GM21367 (cell line): ENCODE results near the gene GAS7.

ENCODE experiments used
- ATAC-seq: cut with Tn5 transposase; IDR thresholded peaks from one replicate; pipeline ENCODE4 v1.9.1; 2021; ENCODE audit not compliant: unreplicated experiment

Gene GAS7

DNA sequence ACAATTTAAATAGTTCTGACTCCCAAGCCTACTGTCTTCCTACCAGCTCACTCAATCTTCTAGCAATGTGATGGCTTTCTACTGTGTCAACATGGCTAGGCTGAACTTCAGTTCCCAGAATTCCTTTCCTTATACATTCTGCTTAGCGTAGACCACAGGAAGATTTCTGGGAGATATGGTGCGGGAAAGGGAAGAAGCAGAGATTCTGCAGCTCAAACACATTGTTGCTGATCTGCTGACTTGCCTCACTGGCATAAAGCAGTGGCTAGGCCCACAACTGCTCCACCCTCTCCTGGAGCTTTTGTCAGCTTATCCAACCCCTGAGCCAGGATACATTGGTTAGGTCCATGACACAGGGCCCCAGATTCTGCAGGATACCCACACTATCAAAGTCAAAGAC is 58.8 kb downstream of the GAS7 start:
- no peak for ATAC-seq

DNA sequence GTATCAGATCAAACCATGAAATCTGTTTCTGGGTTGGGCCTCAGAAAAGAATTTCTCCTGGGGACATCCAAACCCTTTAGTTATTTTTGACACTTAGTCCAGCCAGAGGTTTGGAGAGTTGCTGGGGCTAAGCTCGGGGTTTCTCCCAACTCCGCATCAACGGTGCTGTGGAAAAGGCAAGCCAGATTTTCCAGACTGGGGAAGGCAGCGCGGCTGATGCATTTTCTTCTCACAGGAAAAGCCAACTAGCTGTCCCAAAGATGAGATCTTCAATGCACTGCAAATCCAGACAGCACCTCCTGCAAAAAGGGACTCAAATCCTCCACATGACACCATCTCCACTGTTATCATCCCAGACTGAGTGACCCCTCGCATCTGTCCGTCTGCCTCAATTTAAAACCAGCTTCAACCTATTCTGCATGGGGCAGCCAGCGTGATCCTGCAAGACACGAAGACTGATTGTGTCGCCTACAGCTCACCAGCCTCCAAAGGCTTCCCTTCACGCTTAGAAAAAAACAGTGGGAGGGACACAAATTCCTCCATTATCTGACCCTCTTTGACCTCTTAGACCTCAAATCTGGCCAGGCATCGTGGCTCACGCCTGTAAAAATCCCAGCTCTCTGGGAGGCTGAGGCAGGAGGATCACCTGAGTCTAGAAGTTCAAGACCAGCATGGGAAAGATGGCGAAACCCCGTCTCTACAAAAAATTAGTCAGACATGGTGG is 62.0 kb downstream of the GAS7 start:
- no peak for ATAC-seq

DNA sequence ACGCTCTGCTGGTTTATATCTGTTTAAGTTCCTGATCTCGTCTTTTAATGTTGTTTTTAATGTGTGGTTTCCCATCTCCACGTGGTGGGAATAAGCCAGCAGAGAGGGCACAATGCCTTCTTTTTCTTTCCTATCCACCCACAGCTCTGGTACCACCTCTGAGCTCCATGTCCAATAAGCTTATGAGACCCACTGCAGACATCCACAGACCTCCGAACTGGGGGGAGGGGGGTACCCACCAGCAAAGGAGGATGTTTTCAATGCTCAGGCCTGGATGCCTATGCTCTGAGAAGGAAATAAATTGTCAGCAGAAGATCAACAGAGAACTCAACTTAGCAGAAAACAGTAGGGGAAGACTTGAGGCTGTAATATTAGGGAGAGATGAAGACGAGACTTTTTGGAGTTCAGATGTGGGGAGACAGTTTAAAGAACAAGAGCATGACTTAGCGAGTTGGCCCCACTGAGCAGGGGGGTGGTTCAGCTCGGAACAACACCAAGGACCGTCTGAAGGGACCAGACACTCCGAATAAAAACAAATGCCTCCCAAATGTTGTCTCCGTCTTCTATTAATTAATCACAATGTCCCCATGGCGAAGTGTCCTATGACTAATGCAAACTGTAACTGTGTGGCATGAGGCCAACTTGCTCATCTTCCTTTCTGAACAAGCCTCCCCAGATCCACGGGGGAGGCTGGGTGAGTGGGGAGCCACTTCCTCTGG is 62.7 kb downstream of the GAS7 start:
- ATAC-seq = no peak

DNA sequence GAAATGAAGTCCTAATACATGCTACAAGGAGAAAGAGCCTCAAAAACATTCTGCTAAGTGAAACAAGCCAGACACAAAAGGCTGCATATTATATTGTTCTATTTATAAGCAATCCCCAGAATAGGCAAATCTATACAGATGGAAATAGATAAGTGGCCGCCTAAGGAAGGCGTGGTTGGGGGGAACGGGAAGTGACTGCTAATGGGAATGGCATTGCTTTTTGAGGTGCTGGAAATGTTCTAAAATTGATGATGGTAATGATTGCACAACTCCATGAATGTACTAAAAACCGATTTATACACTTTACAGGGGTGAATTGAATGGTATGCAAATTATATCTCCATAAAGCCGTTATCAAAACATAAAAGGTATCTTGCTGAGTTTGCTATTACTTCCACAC is 67.7 kb downstream of the GAS7 start:
- ATAC-seq = no peak

DNA sequence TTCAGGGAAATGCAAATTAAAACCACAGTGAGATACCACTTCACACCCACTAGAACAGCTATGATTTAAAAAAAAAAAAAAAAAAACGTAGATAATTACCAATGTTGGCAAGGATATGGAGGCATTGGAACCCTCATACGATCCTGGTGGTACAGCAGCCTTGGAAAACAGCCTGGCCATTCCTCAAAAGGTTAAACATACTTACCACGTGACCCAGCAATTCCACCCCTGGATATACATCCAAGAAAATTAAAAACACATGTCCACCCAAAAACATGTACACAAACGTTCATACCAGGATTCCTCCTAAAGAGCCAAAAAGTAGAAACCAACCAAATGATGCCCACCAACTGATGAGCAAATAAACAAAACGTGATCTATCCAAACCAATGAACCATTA is 68.1 kb downstream of the GAS7 start:
- no peak for ATAC-seq

DNA sequence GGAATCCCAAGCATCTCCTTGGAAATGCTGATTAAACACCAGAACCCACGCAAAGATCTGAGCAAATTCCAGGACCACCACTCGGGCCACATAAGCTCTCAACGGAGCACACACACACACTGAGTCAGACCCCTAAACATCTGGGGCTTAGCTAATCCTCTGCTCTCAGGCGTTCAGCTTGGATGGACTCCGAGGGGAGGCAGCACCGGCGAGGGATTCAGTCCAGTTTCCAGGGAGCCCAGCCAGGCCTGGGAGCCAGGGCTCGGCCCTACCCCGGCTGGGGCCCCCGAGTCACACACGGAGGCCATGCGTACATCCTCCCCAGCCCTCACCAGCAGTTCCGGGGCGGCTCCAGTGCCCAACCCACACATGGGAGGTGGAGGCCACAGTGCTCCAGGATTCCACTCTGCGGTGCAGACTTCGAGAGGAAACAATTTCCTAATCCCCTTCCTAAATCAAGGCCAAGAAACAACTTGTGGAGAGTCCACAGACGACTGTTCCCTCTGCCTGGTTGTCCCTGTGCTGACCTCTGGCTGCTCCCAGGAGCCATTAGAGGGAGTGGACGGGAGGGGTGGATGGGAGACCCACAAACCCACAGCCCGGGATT is 70.5 kb downstream of the GAS7 start:
- no peak for ATAC-seq

DNA sequence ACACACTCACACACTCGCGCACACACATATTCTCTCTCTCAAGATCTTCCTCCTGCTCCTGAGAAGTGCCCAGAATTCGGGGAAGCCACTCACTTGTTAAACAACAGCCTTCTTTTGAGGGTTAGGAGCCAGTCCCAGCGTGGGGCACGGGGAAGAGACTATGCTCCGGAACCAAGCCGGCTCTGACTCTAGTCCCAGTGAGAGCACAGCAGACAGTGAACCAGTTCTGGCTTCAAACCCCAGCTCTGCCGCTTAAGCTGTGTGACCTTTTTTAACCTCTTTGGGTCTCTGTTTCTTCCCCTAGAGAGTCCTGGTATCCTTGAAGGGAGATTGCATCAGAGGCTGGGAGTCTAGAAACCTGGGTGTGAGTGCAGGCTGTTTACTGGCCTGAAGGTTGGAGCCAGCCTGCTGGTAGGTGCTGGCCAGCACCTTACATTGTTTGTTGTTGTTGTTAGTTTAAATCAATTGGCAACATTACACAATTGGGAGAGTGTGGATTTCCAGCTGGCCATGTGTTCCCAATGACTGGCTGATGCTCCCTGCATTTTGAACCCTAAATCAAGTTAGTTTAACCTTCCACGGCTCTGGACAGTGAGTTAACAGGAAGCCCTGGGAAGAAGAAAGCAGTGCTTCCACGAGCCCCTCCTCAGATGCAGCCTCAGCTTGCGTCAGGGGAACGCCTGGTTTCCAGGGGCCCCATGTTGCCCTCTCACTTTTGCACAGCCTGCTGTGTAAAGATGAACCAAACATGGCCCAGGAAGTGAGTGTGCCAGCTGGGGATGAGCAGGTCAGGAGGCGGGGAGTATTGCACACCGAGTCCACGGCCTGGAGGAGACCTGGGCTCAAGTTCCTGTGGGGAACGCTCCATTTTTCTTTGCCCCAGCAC is 71.5 kb downstream of the GAS7 start:
- ATAC-seq = no peak

DNA sequence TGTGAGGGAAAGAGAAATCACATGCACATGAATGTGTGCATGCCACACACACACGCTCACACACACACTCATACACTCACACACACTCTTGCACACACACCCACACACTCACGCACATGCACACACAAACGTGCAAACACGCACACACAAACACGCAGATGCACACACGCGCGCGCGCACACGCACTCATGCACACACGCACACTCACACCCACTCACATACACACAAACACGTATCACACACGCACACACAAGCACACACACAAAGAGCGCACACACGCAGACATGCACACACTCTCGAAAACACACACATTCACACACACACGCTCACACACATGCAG is 72.2 kb downstream of the GAS7 start:
- no peak for ATAC-seq

DNA sequence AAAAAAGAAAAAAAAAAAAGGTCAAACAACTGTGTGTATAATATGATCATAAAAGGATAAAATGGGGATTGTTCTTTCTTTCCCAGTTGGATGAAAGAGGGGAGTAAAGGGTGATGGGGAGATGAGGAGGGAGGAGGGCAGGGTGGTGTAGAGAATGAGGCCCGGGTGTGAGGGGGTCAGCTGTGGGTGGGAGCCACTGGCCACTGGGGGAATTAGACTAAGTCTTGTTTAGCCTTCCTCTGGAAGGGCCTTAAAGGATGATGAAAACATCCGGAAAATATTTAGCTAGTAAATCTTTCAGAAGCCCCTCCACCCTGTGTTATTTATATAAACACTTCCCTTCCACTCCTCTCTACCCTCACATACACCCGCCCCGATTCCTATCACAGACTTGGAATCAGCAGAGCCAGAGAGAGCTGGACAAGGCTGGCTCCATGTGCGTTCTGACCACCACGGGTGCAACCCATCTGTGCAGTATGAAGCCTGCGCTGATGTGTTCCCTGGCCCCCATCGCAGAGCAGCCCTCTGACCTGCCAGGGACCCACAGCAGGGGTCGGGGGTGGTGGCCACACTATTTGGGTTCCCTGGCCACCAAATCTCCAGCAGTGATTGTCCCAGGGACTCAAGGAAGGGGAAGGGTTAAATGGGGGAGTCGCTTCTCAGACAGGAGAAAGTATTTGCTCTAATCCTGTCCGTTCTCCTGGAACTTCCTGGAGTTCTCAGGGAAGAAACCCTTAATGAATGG is 72.7 kb downstream of the GAS7 start:
- ATAC-seq = no peak

DNA sequence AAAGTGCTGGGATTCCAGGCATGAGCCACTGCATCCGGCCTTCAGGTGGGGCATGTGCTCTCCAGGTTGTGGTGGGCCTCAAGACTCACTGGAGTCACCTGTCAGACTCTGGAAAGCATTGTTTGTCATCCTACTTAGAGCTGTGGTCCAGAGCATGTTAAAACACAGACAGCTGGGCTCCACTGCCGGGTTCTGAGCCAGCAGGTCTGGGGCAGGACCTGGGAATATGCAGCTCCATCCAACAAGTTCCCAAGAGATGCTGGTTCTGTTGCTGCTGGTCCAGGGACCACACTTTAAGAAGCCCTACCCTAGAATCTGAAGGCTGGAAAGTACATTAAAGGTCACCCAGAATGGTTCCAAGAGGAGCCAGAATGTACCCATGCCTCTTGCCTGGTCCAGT is 75.3 kb downstream of the GAS7 start:
- ATAC-seq = no peak

DNA sequence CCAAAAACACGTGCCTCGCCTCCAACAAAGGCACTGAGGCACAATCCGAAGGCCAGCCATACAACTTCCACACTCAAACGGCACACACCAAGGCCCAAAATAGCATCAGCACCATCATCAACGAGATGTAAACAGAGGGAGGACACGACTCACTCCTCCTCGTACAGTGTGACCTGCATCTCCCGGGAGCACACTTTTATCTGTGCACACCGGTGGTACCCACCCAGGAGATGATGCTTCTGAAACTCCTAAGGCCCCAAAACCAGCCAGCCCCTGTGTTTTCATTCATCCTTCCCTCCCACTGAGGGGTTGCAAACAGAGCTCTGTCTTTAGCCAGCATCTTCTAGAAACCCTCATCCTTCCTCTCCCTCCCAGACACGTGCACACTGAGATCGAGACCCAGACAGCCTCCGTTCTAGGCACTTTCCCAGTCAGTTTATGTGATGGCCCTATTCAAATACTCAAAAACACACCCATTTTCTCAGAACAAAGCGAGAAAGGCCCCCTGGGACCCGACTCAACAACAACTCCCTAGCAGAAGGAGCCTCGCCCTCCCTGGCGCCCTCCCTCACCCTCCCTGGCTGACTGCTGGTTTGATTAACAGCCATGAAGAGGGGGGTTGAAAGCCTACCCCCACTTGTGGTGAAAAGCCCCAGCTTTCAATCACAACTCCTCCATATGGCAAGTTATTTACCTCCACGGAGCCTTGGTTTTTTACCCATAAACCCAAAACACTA is 76.3 kb downstream of the GAS7 start:
- no peak for ATAC-seq

DNA sequence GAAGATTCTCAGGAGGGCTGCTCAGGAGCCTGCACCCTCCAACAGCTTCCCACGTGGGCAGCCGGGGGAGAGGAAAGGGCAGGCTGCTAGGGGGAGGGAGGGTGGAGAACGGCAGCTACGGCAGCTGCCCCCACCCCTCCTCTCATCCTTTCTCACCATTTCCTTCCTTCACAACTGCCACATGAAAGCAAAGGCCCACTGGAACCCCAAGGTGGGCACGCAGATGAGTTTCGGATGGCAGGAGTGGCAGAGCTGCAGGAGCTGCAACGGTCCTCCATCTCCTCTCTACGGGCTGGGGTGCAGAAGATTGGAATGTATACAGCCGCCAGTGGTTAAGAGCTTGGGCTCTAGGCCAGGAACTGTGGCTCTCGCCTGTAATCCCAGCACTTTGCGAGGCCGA is 77.7 kb downstream of the GAS7 start:
- ATAC-seq = no peak

DNA sequence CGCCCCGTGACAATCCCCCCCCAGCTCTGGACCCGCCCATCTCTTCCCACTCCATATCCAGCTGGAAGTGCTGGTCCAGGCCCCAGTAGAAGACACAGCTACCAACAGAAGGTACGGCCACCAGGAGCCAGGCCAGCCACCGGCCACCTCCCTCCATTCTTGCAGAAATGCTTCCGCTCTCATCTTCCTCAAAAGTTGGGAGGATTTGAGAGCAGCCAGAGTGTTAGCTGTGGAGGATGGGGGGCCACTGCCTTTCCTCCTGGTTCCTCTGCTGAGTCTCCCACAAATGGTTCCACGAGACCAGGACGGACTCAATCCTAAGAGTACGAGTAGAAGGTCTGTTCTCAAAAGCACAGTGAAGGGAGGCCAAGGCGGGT is 78.3 kb downstream of the GAS7 start:
- no peak for ATAC-seq

DNA sequence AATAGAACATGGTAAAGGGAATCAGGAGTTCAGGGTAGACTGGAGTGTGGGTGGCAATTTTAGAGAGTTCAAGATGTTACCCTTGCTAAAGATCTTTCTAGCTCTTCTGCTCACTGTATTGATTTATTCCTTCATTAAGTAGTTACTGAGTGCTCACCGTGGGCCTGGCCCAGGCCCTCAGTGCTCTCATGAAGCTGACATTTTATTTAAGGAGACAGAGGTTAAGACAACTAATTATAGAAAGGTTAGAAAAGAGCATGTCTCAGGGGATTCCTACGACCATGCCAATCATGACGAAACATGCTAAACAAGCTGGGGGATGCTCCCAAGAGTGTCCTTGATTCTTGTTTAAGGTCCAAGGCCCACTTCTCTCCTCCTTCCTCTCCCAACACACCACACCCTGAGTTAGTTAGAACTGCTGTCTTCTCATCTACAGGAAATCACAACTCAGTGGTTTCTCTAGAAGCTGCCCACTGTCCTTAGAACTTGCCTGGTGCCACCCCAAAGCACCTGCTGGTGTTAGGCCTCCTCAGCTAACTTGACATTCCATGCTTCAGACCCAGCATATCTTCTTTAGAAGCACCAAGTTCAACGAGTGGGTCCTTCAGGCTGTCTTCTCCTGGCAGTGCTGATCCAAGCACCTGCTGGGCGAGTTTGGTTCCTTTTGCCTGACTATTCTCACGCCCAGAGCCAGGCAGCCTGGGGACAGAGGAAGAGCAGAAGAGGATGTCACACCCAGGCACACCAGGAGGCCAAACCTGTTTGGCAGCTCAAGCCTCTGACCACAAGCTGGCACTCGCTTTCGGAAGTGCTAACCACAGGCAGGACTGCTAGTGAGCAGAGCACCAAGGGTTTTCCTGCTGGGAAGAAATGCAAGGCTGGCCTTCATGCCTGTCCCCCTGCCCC is 79.0 kb downstream of the GAS7 start:
- no peak for ATAC-seq

DNA sequence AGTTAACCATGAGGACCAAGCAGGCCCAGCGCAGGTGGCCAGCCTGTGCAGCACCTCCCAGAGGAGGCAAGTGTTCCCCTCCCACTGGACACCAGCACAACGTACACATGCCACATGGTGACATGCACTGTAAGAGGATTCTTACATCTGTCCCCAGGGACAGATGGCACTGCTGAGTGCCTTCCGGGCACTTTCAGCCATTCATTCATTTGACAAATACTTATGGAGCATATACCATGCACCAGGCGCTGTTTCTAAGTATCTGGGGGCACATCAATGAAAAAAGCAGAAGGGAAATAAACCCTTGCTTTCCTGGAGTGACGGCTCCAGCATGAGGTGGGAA is 79.6 kb downstream of the GAS7 start:
- ATAC-seq = no peak

DNA sequence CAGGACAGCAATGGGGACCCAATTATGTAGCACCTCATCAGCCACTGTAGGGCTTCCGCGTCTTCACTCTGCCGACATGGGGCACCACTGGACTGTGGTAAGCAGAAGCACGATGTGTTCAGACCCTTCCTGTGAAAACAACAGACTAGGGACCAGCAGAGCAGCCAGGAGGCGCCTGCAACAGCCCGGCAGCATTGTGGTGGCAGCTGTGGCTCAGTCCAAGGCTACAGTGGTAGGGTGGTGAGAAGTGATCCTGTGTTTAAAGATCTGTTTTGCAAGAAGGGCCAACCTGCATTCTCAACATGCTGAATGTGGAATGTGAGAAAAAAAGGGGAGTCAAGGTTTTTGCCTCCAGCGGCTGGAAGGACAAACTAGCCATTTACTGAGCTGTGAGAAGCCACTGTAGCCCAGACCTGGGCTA is 80.8 kb downstream of the GAS7 start:
- no peak for ATAC-seq

DNA sequence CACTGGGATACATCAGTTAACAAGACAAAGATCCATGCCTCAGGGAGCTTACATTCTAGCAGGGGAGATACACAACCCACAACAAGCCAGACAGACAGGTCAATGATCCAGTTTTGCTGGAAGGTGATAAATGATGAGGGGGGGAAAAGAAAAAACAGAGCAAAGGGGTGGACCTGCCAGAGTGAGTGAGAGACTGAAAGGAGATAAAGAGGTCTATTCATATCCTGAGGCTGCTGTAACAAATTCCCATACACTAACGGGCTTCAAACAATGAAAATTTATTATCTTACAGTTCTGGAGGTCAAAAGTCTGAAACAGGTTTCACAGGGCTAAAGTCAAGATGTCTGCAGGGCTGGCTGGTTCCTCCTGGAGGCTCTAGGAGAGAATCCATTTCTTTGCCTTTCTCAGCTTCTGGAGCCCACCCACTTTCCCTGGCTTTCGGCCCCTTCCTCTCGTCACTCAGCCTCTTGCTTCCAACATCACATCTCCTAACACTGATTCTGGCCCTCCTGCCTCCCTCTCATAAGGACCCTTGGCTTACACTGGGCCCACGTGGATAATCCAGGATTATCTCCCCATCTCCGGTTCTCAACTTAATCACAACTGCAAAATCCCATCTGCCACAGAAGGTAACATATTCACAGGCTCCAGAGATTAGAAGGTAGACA is 81.5 kb downstream of the GAS7 start:
- ATAC-seq = no peak

DNA sequence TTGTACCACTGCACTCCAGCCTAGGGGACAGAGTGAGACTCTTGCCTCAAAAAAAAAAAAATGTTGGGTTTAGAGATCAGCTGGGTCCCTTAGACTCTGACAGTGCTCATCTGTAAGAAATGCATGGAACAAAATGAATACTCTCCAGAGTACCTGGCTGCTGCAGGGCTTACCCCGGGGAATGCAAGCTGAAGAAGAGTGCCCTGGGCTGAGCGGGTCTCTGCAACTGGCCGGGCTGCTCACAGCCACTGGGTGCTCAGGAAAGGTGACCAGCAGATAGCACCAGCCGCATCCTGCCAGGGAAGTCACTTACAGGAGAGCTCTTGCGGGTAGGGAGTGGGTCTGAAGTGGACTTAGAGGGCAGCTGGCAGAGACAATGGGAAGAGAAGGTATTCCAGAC is 82.1 kb downstream of the GAS7 start:
- ATAC-seq = no peak

DNA sequence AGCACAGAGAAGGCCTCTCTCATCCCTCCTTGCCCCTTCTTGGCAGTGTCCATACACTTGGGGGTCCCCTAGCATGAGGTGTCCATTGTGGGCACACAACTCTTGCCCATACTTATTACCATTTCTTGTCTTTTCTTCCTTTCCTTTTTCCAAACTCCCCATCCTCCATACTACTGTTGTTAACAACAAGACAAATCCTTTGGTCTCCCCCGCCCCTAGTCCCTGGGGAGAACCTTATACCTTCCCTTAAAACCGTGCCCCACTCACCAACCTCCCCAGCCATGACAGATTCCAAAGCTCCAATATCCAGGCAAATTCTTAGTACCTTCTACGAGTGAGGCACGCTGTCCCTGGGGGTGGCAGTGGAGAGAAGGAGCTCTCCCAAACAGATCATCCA is 82.9 kb downstream of the GAS7 start:
- ATAC-seq = no peak
